ENCODE measurements around the gene CLNS1A.
A peak's percentile ranks its signal among the peaks of the same experiment; 100 is the strongest.
"Not testable (repeated sequence)": the region's sequence is repeated elsewhere in the genome, so short reads cannot be mapped to it uniquely, and the experiment has no call there.

The CLNS1A gene

DNA sequence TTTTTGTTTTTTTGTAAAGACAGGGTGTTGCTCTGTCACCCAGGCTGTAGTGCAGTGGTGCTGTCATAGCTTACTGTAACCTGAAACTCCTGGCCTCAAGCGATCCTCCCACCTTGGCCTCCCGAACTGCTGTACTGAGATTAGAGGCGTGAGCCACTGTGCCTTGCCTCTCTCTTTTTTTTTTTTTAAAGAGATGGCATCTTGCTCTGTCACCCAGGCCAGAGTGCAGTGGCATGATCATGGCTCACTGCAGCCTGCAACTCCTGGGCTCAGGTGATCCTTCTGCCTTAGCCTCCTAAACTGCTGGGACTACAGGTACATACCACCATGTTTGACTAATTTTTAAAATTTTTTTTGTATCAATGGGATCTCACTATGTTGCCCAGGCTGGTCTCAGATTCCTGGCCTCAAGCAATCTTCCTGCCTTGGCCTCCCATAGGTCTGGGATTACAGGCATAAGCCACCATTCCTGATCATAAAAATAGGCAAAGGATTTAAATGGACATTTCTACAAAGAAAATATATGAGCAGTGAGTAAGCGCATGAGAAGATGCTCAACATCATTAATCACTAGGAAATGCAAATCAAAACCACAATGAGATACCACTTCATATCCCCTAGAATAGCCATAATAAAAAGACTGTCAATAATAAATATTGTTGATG, 17.3 kb upstream of the CLNS1A start:
- no peaks in the 10 kb centered on the region for H3K27me3 ChIP-seq (ENCODE audit: insufficient read depth, low read length)
- no peaks in the 10 kb centered on the region for H3K4me1 ChIP-seq (ENCODE audit: insufficient read depth, low read length)
- H3K9ac ChIP-seq (ENCODE audit: low read depth, low read length): no peak overlapping the region; the same call in 1 of the 2 replicates
- no peak overlapping the region for H3K27ac ChIP-seq (ENCODE audit: low read length)
- H3K36me3 ChIP-seq (ENCODE audit: insufficient read depth, low read depth, low read length): no peaks in the 10 kb centered on the region
- no peak overlapping the region for H3K4me3 ChIP-seq (ENCODE audit: low read length)
- H3K9me3 ChIP-seq (ENCODE audit: insufficient read depth, low read depth, low read length): no peaks in the 10 kb centered on the region

- Histone ChIP-seq H3K9ac (ENCODE audit: low read depth, low read length) (no peak overlapping the region), H3K4me3 (ENCODE audit: low read length) (no peak overlapping the region), H3K27me3 (ENCODE audit: insufficient read depth, low read length) (no peaks in the 10 kb centered on the region), H3K36me3 (ENCODE audit: insufficient read depth, low read depth, low read length) (no peaks in the 10 kb centered on the region), H3K4me1 (ENCODE audit: insufficient read depth, low read length) (no peaks in the 10 kb centered on the region; the same call in 1 of the 2 replicates), H3K9me3 (ENCODE audit: insufficient read depth, low read depth, low read length) (no peaks in the 10 kb centered on the region), H3K27ac (ENCODE audit: low read length) (no peak overlapping the region)
These were observed 12.5 kb upstream of the CLNS1A start for GRCh38 chr11:77650123-77650522.

- Histone ChIP-seq H3K27me3 (ENCODE audit: insufficient read depth, low read length) (no peaks in the 10 kb centered on the region), H3K9ac (ENCODE audit: low read depth, low read length) (no peak overlapping the region), H3K27ac (ENCODE audit: low read length) (no peak overlapping the region), H3K36me3 (ENCODE audit: insufficient read depth, low read depth, low read length) (no peaks in the 10 kb centered on the region), H3K9me3 (ENCODE audit: insufficient read depth, low read depth, low read length) (no peaks in the 10 kb centered on the region), H3K4me3 (ENCODE audit: low read length) (no peak overlapping the region), H3K4me1 (ENCODE audit: insufficient read depth, low read length) (no peaks in the 10 kb centered on the region; the same call in 1 of the 2 replicates)
These were observed 10.2 kb upstream of the CLNS1A start for GRCh38 chr11:77647654-77648305.

- no peaks in the 10 kb centered on the region for H3K27me3 ChIP-seq (ENCODE audit: insufficient read depth, low read length)
- no peak overlapping the region for H3K4me3 ChIP-seq (ENCODE audit: low read length)
- peaks cover 5% of the 10 kb centered on the region; the same call in 1 of the 2 replicates for H3K9me3 ChIP-seq (ENCODE audit: insufficient read depth, low read depth, low read length)
- no peaks in the 10 kb centered on the region; the same call in 1 of the 2 replicates for H3K4me1 ChIP-seq (ENCODE audit: insufficient read depth, low read length)
- H3K27ac ChIP-seq (ENCODE audit: low read length): no peak overlapping the region
- H3K9ac ChIP-seq (ENCODE audit: low read depth, low read length): no peak overlapping the region
- no peaks in the 10 kb centered on the region for H3K36me3 ChIP-seq (ENCODE audit: insufficient read depth, low read depth, low read length)
These were observed 7.3 kb upstream of the CLNS1A start for GRCh38 chr11:77644887-77645286.

- no peak overlapping the region for H3K9ac ChIP-seq (ENCODE audit: low read depth, low read length)
- H3K36me3 ChIP-seq (ENCODE audit: insufficient read depth, low read depth, low read length): no peaks in the 10 kb centered on the region
- H3K27me3 ChIP-seq (ENCODE audit: insufficient read depth, low read length): no peaks in the 10 kb centered on the region
- no peak overlapping the region for H3K4me3 ChIP-seq (ENCODE audit: low read length)
- no peak overlapping the region for H3K27ac ChIP-seq (ENCODE audit: low read length)
- peaks cover 4% of the 10 kb centered on the region; the same call in 1 of the 2 replicates for H3K4me1 ChIP-seq (ENCODE audit: insufficient read depth, low read length)
- H3K9me3 ChIP-seq (ENCODE audit: insufficient read depth, low read depth, low read length): peaks cover 5% of the 10 kb centered on the region; the same call in 1 of the 2 replicates
These were observed 4.6 kb upstream of the CLNS1A start for GRCh38 chr11:77642228-77642627.

GRCh38 chr11:77636731-77637344, 756 bp downstream of the CLNS1A start:
- H3K4me1 ChIP-seq (ENCODE audit: insufficient read depth, low read length): peaks cover 4% of the 10 kb centered on the region; the same call in 1 of the 2 replicates
- H3K9me3 ChIP-seq (ENCODE audit: insufficient read depth, low read depth, low read length): peaks cover 5% of the 10 kb centered on the region; the same call in 1 of the 2 replicates
- peak overlapping the region; percentile 95 for H3K4me3 ChIP-seq (ENCODE audit: low read length)
- H3K27ac ChIP-seq (ENCODE audit: low read length): no peak overlapping the region
- peaks cover 10% of the 10 kb centered on the region; the same call in 1 of the 2 replicates for H3K36me3 ChIP-seq (ENCODE audit: insufficient read depth, low read depth, low read length)
- H3K27me3 ChIP-seq (ENCODE audit: insufficient read depth, low read length): no peaks in the 10 kb centered on the region
- peak overlapping the region; percentile 96 for H3K9ac ChIP-seq (ENCODE audit: low read depth, low read length)

DNA sequence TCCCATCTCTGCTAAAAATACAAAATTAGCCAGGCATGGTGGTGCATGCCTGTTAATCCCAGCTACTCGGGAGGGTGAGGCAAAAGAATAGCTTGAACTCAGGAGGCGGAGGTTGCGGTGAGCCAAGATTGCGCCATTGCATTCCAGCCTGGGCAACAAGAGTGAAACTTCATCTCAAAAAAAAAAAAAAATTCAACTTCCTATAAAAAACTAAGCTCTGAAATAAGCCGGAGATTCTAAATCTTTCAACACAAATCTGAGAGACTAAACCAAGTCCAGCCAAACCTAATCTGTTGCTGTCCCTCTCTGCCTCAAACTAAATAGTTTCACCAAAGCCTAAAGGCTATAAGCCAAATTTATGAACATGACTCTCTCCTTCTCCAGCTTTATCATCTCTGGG, 3.7 kb downstream of the CLNS1A start:
- not testable (repeated sequence) for H3K9me3 ChIP-seq (ENCODE audit: insufficient read depth, low read depth, low read length); H3K9ac ChIP-seq (ENCODE audit: low read depth, low read length); H3K4me1 ChIP-seq (ENCODE audit: insufficient read depth, low read length); H3K27me3 ChIP-seq (ENCODE audit: insufficient read depth, low read length); H3K27ac ChIP-seq (ENCODE audit: low read length); H3K4me3 ChIP-seq (ENCODE audit: low read length)
- H3K36me3 ChIP-seq (ENCODE audit: insufficient read depth, low read depth, low read length): peaks cover 24% of the 10 kb centered on the region

GRCh38 chr11:77630157-77630710, 7.4 kb downstream of the CLNS1A start:
- Histone ChIP-seq H3K27me3 (ENCODE audit: insufficient read depth, low read length) (no peaks in the 10 kb centered on the region), H3K9ac (ENCODE audit: low read depth, low read length) (no peak overlapping the region), H3K9me3 (ENCODE audit: insufficient read depth, low read depth, low read length) (no peaks in the 10 kb centered on the region), H3K36me3 (ENCODE audit: insufficient read depth, low read depth, low read length) (peaks cover 39% of the 10 kb centered on the region), H3K4me1 (ENCODE audit: insufficient read depth, low read length) (no peaks in the 10 kb centered on the region), H3K27ac (ENCODE audit: low read length) (no peak overlapping the region), H3K4me3 (ENCODE audit: low read length) (no peak overlapping the region)

- Histone ChIP-seq H3K9ac (ENCODE audit: low read depth, low read length) (no peak overlapping the region), H3K9me3 (ENCODE audit: insufficient read depth, low read depth, low read length) (no peaks in the 10 kb centered on the region), H3K27me3 (ENCODE audit: insufficient read depth, low read length) (no peaks in the 10 kb centered on the region), H3K36me3 (ENCODE audit: insufficient read depth, low read depth, low read length) (peaks cover 84% of the 10 kb centered on the region), H3K27ac (ENCODE audit: low read length) (no peak overlapping the region), H3K4me3 (ENCODE audit: low read length) (no peak overlapping the region), H3K4me1 (ENCODE audit: insufficient read depth, low read length) (no peaks in the 10 kb centered on the region)
These were observed 17.9 kb downstream of the CLNS1A start for GRCh38 chr11:77619576-77620198.

GRCh38 chr11:77617892-77618291, 19.7 kb downstream of the CLNS1A start:
- Histone ChIP-seq H3K36me3 (ENCODE audit: insufficient read depth, low read depth, low read length) (peaks cover 83% of the 10 kb centered on the region), H3K27me3 (ENCODE audit: insufficient read depth, low read length) (no peaks in the 10 kb centered on the region), H3K4me3 (ENCODE audit: low read length) (no peak overlapping the region), H3K9me3 (ENCODE audit: insufficient read depth, low read depth, low read length) (no peaks in the 10 kb centered on the region), H3K27ac (ENCODE audit: low read length) (no peak overlapping the region), H3K4me1 (ENCODE audit: insufficient read depth, low read length) (no peaks in the 10 kb centered on the region), H3K9ac (ENCODE audit: low read depth, low read length) (no peak overlapping the region)

- Histone ChIP-seq H3K36me3 (ENCODE audit: insufficient read depth, low read depth, low read length) (peaks cover 84% of the 10 kb centered on the region), H3K9ac (ENCODE audit: low read depth, low read length) (no peak overlapping the region), H3K27ac (ENCODE audit: low read length) (no peak overlapping the region), H3K27me3 (ENCODE audit: insufficient read depth, low read length) (no peaks in the 10 kb centered on the region), H3K9me3 (ENCODE audit: insufficient read depth, low read depth, low read length) (no peaks in the 10 kb centered on the region), H3K4me3 (ENCODE audit: low read length) (no peak overlapping the region), H3K4me1 (ENCODE audit: insufficient read depth, low read length) (no peaks in the 10 kb centered on the region)
These were observed 25.7 kb downstream of the CLNS1A start for GRCh38 chr11:77611921-77612320.

Data from iPS-20b (cell line).